ENCODE data around the gene ARG2.
"Not testable (repeated sequence)": the region's sequence is repeated elsewhere in the genome, so short reads cannot be mapped to it uniquely, and the experiment has no call there.

ARG2 gene

DNA sequence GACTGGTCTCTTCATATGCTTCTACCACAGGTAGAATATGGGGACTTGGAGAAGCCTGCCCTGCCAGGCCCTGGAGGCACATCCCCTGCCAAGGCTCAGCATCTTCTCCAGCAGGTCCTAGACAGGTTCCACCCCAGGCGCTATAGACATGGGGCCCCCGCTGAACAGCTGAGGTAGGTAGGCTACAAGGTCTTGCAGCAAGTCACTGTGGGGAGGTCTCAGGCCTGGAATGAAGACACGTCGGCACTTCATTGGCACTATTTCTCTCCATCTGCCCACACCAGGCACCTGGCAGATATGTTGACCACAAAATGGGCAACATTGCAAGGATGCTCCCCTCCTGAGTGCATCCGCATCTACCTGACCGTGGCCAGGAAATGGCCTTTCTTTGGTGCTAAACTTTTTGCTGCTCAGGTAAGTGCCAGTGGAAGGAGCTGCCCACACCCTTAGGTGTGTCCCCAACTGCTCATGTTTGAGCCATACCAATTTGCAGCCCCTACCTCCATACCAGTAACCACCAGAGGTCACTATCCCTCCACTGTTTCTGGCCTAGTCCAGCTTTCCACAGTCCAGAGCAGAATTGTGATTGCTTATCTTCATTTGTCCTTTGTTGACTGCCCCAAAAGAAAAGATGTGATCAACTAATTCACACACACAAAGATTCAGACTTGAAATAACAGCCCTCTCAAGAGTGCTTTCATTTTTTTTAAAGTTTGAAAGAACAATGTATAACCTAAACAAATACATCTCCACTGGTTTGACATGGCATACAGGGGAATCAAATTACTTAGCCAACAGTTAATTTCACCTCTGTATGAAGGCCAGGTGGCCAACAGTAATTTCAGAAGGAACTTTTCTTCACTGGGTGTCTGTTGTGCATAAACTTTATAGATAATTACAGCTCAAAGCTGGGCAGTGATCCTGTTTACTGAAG, 35.7 kb upstream of the ARG2 start:
- peak in 1 of 10 donors; percentile 77 for DNase-seq
- intact Hi-C loops (cut with DNase I) = no loop called here

DNA sequence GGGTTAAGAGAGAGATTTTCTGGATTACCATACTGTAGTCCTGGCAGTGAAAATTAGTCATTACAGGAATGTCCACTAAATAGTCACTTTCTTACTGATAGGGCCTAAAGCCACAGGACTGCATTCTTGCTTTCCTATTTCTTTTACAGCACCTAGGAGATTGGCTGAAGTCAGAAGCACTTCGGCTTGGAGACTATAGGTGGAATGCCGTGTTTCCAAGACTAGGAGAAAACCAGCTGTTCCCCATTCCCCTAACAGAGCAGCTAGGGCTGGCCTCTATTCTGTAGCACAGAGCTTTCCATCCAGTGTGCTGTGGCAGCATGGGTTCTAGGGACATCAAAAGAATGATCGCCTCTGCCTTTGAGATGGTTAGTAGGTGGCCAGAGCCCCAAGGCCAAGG, 34.7 kb upstream of the ARG2 start:
- intact Hi-C loops (cut with DNase I) = no loop called here
- no peak for DNase-seq

DNA sequence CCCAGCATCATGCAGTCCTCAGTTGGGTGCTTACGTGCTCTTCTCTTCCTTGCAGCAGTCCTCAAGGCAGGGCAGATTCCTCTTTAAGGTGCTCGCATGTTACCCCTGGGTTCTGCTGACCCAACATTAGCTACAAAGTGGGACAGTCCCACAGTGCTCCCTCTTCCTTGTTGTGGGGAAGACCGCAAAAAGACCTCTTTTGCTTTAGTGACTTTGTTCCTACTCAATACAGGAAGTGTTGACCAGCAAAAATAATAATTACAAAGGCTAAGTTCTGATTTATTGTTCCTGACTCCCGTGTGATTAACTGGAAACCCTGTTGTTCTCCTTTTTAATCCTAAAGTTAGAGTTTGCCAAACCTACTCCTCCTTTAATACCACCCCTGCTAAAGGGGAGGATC, 33.4 kb upstream of the ARG2 start:
- DNase-seq = no peak
- intact Hi-C loops (cut with DNase I) = no loop called here

DNA sequence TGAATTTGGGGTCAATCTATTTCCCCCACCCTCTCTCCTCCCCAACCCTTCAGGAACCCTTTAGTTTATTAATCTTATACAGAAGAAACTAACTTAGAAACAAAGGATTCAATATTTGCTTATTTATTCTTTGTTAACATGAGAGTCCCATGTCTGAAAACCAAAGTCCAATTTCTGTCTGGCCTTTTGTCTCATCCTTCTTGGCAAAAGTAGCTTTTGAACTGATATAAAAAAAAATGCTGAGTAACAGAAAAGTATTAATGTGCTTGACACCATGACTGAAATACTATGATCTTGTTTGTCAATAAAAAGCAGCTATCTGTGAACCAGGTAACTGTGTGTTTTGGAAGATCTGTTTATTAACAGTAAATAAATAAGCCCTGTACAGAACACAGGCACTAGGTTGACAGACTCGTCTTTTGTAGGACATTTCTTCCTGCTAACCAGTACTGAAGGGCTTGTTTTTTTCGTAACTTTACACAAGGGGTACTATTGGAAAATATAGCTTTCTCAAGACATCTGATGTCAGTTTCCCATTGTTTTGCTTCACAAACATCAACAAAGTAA, 30.4 kb upstream of the ARG2 start:
- DNase-seq = no peak
- intact Hi-C loops (cut with DNase I) = no loop called here

DNA sequence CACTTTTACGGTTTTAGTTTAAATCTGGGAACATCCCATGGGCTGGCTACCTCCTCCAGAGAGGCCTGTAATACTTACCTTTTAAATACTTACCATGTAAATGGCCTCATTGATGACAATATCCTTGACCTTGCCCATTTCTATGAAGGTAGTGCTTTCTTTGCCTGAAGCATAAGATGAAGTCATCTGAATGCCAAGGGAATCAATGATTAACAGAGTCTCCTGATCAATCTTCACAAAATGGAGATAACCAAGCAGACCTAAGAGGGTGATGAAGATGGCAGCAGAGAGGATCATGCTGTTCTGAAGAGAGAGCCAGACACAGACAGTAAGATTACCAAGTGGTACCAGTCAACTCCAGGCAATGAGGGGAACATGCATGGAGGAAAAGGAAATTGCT, 26.1 kb upstream of the ARG2 start:
- intact Hi-C loops (cut with DNase I) = not testable (repeated sequence)

DNA sequence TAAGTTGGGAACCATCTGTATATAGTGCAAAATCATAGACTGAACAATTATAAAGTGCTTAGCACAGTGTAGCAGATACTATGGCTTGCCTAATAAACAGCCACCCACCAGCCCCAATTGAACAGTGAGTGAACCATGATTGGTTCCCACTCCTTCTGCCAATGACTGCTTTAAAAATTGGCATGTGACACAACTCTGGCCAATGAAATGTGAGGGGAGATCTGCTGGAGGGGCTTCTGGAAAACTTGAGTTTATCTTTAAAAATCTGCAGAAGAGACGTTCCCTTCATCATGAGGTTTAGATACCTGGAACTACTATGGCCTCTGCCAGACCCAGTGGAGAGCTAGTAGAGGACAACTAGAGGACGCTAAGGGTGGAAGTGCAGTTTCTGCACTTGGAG, 24.3 kb upstream of the ARG2 start:
- no peak for DNase-seq
- intact Hi-C loops (cut with DNase I) = no loop called here

More for the DNA sequence above, 26.1 kb upstream of the ARG2 start:
- not testable (repeated sequence) for DNase-seq

DNA sequence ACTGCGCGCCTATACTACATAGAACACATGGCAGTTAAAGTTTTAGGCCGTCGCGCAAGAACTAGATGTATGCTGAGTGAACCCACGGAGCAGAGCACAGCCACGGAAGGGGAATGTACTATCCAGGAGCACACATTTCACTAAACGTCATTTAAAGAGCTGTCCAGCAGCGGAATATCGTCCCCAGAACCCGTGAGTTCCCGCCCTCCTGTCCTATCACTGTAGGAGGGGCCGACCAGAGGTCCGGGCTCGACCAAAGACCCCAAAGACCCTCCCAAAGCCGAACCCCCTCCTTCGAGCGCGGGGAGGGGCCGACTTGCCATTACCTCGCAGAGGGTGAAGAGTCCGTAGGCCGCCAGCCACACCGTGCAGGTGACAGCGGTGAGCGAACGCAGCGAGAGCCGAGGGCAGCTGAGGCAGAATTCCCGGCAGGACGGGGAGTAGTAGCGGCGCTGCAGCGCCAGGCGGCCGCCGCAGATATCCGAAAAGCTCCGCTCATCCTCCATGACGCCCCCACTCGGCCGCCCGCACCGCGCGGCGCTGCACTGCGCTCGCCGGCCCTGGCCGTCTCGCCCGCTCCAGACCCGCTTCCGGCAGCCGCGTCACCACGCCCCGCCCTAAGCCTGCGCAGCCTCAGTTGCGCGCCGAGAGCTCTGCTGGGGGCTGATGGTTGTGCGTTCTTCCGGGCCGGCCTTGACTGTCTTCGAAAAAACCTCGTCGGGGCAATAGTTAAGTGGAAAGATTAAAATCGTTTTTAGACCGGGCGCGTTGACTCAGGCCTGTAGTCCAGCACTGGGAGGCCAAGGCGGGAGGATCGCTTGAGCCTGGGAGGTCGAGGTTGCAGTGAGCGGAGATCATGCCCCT, 19.8 kb upstream of the ARG2 start, which contains the start of gene PIGH:
TSS of gene PIGH (minus strand) at position 571 of the 864 bp plus-strand sequence. CDS start at position 506, 65 bp downstream.
- intact Hi-C loops (cut with DNase I) = no loop called here
- DNase-seq = peak; percentile 87 to 99 (median 94)

DNA sequence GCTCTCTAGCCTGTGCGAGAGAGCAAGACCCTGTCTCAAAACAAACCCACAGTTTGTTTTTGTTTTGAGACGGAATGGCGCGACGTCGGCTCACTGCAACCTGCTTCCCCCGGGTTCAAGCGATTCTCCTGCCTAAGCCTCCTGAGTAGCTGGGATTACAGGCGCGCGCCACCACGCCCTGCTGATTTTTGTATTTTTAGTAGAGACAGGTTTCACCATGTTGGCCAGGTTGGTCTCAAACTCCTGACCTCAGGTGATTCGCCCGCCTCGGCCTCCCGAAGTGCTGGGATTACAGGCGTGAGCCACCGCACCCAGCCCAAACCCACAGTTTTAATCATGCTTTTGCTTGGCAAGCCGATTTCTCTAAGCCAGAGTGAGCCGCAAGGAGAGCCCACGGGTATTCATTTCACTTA, 19.2 kb upstream of the ARG2 start:
- intact Hi-C loops (cut with DNase I); DNase-seq: not testable (repeated sequence)

DNA sequence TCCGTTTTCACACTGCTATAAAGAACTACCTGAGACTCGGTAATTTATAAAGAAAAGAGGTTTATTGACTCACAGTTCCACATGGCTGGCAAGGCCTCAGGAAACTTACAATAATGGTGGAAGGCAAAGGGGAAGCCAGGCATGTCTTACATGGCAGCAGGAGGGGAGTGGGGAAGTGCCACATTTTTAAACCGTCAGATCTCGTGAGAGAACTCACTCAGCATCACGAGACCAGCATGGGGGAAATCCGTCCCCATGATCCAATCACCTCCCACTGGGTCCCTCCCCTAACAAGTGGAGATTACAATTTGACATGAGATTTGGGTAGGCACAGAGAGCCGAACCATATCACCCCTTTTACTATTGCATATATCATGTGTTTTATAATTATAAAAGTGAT, 17.6 kb upstream of the ARG2 start:
- no peak for DNase-seq
- intact Hi-C loops (cut with DNase I) = no loop called here

DNA sequence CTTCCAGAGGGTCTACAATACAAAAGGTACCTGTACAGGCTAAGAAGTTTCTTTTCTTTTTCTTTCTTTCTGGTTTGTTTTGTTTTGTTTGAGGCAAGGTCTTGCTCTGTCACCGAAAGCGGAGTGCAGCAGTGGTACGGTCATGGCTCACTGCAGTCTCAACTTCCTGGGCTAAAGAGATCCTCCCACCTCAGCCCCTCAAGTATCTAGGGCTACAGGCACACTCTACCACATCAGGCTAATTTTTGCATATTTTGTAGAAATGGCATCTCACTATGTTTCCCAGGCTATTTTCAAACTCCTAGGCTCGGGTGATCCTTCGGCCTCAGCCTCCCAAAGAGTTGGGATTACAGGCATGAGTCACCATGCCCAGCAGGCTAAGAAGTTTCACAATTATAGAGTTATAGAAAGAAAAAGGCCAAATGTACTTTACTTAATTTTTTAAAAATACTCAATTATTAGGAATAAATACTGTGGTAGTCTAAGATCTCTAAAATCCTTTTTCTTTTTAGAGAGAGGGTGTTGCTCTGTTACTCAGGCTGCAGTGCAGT, 16.6 kb upstream of the ARG2 start:
- DNase-seq = no peak
- intact Hi-C loops (cut with DNase I) = no loop called here

DNA sequence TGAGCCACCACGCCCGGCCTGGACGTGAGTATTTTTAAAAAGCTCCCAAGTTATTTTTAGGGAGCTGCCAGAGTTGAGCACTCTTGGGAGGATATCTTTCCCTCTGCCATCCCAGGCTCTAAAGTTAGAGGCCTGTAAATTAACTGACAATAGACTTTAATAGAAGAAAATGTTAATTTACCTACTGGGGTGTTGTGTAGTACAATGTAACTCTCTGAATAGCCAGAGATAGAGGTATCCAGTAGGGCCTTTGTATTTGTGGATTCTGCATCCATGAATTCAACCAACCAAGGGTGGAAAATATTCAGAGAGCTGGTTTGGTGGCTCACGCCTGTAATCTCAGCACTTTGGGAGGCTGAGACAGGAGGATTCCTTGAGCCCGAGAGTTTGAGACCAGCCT, 12.1 kb upstream of the ARG2 start:
- intact Hi-C loops (cut with DNase I) = no loop called here
- no peak for DNase-seq

DNA sequence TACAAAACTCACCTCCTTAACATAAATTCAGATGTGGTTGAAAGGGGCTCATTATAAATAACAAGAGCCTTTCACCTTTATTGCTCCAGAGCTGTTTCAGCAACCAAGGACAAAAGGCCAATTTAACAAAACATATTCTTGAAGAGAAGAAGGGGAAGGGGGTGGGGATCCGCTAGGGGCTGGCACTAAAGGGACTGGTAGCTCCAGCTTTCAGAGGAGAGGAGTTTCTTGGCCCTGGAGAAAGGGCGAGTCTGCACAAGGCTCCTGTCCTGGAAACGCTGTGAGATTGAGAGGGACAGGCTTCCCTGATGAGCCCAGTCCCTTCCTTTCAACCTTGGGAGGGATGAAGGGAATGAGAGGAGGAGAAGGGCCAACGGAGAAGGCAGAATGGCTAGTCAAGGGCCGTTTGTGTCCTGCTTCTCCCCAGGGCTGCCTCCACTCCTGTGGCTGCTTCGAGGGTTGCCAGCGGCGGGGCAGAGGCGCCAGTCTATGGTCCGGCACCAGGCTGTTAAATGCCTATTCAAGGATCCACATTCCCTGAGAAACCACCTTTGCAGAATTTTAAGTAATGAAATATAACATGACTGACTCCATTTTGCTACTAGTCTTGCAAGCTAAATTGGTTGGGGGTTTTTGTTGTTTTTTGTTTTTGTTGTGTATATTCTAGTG, 9.9 kb upstream of the ARG2 start:
- no peak for DNase-seq
- intact Hi-C loops (cut with DNase I) = loop anchor here (10.0 kb wide), 1 partner anchor 95 kb away; the partner anchor contains the start of gene RDH12

DNA sequence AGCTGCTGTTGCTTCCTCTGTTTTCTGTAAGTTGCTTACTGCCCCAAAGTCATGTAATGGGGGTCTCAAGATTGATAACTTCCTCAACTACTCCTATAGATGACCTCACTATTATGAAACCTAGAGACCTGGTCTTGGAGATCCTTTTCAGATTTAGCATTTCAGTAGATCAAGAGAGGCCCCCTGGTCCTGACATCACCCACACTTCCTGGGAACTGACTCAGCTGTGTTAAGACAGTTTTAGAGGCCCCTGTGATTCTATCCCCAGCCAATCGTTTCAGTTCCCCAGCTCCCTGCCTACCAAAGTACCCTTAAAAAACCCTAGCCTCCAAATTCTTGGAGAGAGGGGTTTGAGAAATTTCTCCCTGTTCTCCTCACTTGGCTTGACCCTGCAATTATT, 9.2 kb upstream of the ARG2 start:
- intact Hi-C loops (cut with DNase I) = loop anchor here (10.0 kb wide), 1 partner anchor 94 kb away; the partner anchor contains the start of gene RDH12
- DNase-seq = no peak

DNA sequence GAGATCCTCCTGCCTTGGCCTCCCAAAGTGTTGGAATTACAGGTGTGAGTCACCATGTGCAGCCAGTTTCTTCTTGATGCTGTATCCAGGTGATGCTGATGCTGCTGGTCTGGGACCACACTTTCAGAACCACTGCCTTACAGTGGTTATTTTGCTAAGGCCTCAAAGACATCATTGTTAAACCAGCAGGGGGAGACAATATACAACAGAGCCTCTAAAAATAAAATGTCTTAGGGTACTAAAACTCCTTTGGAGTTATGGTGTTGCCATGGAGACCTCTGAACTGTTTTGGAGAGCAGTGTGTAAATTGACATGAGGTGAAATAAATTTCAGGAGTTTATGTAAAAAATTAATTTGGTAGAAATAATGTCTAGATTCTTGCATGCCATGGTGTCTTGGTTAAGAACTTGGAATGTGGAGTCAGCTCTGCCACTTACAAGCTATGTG, 1.1 kb upstream of the ARG2 start:
- no peak for DNase-seq
- intact Hi-C loops (cut with DNase I) = loop anchor here (2.0 to 10.0 kb wide), 2 partner anchors 48 to 86 kb away; partner anchors contain the start of gene RDH12

DNA sequence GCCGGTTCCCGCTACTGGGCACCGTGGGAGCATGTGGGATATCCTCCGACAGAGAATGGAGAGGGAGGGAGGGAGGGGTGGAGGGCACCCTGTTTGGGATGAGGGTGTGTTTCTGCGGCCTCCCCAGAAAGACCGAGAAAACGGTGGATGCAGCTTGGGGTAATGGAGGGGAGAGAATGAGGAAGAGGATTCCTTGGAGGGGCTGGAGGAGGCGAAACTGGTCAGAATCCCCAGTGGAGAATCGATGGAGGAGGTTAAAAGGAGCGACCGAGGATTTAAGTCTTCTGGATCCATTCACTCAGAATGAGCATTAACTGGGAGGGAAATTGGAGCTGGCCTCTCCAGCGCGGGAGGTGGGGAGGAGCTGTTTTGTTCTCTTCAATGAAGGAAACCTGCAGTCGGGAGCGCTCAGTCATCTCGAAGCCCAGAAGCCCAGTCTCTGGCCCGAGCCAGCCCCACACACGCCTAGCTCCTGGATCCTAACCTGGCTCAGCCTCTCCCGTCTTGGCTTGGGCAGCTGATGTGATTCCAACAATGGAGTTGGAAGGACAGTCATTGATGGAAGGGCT, 581 bp downstream of the ARG2 start:
- intact Hi-C loops (cut with DNase I) = no loop called here
- peak; percentile 17 to 91 (median 50) for DNase-seq

DNA sequence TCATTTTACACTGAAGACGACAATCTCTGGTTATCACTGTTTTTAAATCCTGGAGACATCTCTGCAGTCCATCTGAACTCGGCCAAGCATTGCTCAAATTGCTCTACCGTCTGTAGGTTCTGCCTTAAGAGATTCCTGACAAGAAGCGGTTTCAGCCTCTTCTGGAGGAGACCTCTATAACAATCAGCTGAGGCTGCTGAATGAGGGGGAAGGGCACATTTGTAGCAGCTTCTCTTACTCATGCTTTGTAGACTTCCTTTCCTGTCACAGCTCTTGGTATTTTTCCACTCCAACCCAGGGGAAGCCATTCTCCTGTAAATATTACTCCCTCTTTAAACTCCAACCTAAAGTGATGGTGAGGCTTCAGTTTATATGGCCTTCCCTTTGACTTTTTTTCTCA, 3.0 kb downstream of the ARG2 start:
- peak in 4 of 10 donors; percentile 33 to 71 (median 46) for DNase-seq
- intact Hi-C loops (cut with DNase I) = no loop called here

DNA sequence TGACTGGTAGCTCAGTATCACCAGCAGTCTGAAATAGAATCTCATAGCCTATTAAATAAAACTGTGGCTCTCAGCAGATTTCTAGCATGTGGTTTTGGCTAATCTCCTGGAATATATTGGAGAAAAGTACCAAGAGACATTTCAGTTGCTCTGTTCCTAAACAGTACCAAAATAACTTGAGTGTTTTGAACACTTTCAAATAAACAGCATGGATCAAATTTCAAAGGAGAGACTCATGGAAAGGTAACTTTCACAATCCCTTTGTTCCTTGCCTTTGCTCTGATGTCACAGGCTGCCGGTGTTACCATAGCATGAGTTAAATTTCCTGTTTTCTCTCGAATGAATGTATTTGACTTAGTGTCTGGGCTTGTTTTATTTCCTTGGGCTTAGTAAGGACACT, 3.4 kb downstream of the ARG2 start:
- no peak for DNase-seq
- intact Hi-C loops (cut with DNase I) = no loop called here

DNA sequence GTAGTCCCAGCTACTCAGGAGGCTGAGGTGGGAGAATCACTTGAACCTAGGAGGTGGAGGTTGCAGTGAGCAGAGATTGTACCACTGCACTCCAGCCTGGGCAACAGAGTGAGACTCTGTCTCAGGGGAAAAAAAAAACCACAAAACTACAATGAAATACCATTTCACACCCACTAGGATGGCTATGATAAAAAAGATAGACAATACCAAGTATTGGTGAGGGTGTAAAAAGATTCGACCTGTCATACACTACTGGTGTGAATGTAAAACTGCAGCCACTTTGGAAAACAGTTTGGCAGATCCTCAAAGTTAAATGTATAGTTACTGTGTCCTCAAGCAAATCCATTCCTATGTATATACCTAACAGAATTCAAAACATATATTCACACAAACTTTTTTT, 6.4 kb downstream of the ARG2 start:
- intact Hi-C loops (cut with DNase I) = not testable (repeated sequence)

DNA sequence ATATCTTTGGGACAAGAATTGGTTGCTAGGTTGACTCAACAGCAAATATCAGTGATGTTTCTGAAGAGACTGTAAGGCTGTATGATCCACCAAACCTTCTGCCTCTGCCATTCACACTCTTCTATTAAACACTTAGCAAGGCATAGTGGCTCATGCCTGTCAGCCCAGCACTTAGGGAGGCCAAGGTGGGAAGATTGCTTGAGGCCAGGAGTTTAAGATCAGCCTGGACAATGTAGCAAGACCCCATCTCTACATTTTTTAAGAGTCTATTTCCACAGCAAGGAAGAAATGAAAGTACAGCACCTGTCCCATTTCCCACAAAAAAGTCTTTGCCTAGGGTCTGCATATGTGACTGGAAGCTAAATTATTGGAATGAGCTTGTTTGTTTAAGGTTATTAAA, 7.8 kb downstream of the ARG2 start:
- DNase-seq = no peak
- intact Hi-C loops (cut with DNase I) = no loop called here

More for the DNA sequence above, 6.4 kb downstream of the ARG2 start:
- not testable (repeated sequence) for DNase-seq

All from posterior cingulate gyrus (tissue), 11 donors.